HG02870 (cell line): ENCODE results near the gene TPK1.
"Not testable (repeated sequence)": the region's sequence is repeated elsewhere in the genome, so short reads cannot be mapped to it uniquely, and the experiment has no call there.

Experiments used
- ATAC-seq: cut with Tn5 transposase; IDR thresholded peaks from one replicate; pipeline ENCODE4 v1.9.1; 2021; ENCODE audit warnings: mild to moderate bottlenecking, moderate library complexity; ENCODE audit not compliant: unreplicated experiment

Gene TPK1

DNA sequence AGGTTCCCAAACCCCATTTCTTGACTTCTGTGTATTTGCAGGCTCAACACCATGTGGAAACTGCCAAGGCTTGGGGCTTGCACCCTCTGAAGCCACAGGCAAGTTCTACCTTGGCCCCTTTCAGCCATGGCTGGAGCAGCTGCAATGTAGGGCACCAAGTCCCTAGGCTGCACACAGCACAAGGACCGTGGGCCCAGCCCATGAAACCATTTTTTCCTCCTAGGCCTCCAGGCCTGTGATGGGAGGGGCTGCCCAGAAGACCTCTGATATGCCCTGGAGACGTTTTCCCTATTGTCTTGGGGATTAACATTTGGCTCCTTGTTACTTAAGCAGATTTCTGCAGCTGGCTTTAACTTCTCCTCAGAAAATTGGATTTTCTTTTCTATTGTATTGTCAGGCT is 408.3 kb downstream of the TPK1 start:
- not testable (repeated sequence) for ATAC-seq

DNA sequence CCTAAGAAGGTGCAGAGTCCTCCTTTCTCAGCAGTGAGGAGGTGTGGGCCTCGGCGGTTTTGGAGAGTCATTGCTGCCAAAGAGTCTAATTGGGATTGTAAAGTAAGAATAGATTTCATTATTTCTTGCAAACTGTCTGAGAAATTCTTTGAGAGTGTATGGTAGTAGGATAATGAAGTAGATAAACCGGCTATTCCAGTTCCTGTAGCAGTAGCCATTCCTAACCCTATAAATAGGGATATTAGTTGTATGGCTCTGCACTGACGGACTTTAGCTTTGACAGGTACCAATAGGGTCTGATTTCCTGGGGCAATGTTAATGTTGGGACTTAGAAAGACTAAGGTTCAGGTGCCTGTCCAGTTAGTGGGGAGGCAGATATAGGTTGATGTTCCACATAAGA is 416.9 kb downstream of the TPK1 start:
- ATAC-seq = not testable (repeated sequence)

DNA sequence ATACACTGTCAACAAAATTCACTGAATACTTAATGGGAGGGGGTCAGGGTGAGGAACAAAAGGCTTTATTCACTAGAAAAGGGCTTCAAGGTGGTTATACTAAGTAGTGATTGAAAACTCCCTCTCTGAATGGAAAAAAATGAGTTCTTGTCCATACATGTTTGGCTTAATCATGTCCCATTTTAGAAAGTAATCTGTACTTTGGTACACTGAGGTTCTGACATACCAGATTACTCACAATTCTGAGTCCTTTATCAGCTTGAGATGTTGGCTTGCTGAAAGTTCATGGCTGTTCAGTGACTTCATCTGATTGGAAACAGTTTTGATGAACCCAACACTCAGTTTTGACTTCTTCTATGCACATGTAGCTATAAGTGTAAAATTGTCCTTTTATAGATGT is 419.5 kb downstream of the TPK1 start:
- no peak for ATAC-seq

DNA sequence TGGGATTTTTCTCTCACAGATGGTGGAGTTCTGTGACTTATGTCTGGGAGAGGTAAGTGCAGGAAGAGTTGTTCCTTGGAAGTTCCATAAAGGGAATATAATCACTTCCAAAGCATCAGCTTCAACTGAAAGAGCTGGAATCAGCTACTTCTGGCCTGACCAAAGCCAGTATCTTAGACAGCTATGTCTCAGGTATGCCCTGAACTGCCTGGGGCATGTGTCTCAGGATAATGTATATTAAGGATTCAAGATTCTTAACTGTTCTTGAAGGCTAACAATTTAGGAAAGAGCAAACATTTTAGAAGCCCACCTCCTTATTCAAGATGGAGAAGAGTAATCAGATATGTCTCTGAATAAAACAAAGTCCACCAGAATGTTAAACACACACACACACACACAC is 420.0 kb downstream of the TPK1 start:
- no peak for ATAC-seq

DNA sequence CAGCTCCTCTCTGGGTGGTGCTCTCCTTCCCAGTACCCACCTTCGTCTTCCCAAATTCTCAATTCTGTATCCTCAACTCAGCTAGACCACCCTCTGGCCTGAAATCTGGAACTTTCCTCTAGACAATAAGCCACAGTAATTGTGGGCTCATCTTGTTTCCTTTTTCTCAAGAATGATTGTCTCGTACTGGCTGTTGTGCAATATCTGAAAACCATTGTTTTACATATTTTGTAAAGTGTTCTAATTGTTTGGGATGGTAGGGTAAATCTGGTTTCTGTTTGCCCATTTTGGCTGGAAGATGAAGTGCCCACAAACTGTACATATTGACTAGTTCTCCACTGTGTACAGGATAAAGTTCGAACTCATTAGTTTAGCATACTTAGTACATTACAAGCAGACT is 421.0 kb downstream of the TPK1 start:
- ATAC-seq = no peak

DNA sequence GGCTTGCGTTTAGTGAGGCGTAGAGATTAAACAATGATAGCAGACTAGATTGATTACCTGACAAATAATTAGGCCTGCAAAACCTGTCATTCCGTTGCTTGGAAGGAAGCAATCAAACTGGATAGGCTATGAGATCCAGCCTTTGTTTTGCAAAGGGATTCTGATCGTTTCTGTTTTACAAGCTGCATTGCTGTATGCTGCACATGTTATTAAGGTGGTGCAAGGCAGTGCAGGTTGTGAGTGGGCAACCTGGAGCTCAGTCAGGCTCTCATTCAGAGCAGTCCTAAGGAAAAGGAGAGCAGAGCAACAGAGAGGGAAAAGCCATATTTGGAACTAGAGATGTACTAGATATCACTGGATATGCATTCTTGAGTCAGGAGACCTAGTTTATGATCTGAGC is 425.4 kb downstream of the TPK1 start:
- no peak for ATAC-seq

DNA sequence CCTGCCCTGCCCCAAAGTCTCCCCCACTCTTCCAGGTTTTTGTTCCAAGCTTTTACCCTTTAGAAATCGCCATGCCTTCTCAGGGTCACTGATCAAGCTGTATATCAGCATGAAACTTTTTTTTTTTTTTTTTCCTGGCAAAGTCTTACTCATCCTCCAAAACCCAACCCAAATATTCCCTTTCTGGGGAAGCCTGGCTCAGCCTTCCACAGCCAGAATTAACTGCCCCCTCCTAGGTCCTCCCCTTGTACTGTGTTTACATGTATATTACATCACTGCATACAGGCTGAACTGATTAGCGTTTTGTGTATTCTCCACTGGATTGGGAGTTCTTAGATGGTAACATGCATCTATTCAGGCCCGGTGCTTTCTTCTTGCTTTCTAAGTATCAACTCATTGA is 427.7 kb downstream of the TPK1 start:
- no peak for ATAC-seq

DNA sequence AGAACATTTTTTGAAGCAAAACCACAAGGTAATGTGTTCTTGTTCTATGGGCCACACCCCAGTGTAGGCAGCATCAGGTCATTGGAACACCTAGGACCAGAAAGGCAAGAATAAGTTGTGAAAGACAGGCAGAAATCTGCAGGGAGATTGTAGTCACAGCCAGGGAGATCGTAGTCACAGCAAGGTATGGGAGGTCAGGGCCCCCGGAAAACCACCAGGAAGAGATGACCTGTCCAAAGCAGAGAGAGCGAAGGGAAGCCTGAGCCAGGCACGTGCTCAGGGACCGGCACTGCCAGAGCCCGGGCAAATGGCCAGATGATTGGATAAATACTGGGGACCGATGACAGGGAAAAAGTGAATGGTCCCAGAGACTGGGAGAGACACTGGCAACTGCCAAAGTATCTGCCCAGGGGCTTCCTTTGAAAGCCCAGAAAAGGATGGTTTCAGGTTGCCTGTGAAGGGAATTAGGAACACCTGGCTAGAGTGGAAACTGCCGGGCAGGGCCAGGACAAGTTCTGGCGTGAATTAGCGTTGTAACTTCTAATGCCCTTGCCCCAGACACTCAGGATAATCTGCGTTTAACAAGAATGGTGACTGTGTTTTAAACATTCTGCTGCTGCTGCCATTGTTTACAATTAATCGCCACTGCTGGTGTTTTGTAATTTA is 428.5 kb downstream of the TPK1 start:
- ATAC-seq = no peak

DNA sequence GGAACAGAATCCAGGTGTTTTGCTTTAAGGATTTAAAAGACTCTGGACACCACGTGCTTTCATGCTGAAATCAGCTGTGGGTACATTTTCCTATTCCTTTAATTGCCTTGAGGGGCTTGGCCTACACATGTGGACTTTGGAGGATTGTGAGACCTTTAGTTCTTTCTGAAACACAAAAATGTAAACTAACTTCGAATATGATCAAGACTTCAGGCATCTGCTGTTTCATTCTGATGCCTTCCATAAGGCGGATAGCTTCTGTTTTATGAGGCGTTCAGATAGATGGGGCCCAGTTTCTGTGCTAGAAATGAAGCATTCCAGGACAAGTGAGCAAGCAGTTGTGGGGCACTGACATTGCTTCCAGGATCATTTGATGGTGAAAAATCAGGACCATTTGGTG is 430.9 kb downstream of the TPK1 start:
- no peak for ATAC-seq

DNA sequence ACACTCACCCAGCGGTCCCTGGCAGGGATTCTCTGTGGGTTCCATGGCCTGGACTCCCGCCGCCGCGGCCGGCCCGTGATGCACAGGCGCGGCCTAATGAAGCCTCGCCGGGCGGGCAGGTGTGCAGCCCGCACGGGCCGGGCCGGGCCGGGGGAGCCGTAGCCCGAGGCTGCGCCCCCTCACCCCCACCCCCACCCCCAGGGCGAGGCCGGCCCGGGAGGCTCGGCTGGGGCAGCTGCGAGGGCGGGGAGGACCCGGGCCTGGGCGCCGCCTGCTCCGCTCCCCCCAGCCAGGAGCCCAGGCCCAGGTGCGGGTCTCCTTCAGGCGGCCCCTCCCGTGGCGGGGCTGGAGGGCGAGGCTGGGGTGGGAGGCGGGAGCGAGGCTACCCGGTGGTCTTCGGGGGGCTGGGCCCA is 432.2 kb downstream of the TPK1 start, which contains the start of gene NOBOX:
TSS of gene NOBOX (minus strand) at position 45 of the 413 bp plus-strand sequence.
- no peak for ATAC-seq

DNA sequence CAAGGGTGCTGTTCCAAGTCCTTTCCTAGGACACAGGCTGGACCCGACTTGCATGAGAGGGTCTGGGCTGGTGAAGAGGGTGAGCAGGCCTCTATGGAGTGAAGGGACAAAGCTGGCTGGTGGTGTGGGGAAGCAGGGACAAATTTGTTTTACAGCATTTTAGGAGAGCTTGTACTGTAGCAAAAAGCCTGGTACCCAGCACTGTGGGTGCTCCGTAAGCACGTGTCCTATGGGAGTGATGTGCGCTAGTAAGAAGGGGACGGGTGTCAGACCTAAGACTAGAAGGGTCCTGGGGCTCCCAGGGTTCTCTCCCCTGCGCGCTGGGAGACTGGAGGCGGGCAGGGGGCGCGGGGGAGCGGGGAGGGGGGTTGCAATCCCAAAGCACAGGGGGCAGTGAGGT is 432.8 kb downstream of the TPK1 start:
- no peak for ATAC-seq
